Skin of body (tissue), 2 donors: ENCODE data around the gene PISD. TPM values are rescaled to one million over a fixed set of nuclear protein-coding genes. Genes with fewer than 3 reads are reported as not detected.
"Not testable (repeated sequence)": the region's sequence is repeated elsewhere in the genome, so short reads cannot be mapped to it uniquely, and the experiment has no call there.

Experiments
- DNase-seq: peaks from one replicate; lab custom pipeline; 2025; lab: John Stamatoyannopoulos, UW
- total RNA-seq: library from RNA; depleted of rRNA; stranded (reverse); fragments of >200 nt; gene quantifications from one replicate; pipeline ENCODE4 v1.2.3, GENCODE V29; 2014

Gene PISD
- total RNA-seq, 1 donor from 2014 or later: 15.6 TPM

DNA sequence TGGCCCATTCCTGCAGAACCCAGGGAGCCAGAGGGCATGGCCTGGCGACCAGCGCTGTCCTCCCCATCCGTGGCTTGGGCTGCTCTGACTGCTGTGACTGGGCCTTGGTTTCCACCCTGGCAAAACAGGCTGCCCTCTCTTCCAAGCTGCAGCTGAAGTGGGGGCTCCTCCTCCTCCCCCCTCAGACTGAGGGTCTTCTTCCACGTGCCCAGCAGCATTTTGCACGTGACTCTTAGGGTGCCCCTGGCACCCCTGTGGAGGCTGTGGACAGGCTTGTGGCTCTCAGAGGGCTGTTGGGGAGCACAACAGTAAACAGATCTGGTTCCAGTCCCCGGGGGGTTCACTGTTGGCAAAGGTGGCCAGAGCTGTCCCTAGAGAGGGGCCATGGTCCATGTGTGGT is 51.4 kb downstream of the PISD start:
- DNase-seq: no peak

DNA sequence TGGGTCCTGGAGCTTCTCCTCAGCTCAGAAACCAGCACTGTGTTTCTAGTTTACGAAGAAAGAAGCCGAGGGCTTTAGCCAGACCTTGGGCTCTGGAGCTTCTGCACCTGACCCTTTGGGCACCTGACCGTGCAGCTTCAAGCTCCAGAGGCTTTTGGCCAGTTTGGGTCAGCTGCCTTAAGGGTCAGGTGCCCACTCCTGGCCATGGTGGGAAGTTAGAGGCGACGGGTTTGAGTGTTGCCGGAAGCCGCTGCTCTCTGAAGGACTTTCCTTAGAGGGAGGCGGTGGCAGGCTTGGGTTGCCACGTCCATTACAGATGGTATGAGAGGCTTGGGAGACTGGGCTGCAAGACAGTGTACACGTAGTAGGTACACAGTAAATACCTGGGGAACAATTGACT is 52.3 kb downstream of the PISD start:
- no peak for DNase-seq

DNA sequence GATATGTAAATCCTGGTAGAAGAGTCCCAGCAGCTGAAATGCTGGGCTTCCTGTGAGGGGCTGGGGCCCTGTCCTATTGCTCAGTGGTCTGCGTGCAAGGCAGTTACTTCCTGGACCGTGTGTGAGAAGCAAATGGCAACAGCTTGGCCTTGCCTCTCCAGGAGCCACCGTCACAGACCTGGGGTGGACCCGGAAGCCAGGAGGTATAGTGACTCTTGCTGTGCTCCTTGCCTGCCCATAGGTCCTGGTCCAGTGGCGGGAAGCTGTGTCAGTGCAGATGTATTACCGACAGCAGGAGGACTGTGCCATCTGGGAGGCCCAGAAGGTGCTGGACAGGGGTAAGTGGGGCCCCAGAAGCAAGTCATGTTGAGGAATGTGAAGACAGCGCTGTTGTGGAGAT is 54.3 kb downstream of the PISD start:
- no peak for DNase-seq

DNA sequence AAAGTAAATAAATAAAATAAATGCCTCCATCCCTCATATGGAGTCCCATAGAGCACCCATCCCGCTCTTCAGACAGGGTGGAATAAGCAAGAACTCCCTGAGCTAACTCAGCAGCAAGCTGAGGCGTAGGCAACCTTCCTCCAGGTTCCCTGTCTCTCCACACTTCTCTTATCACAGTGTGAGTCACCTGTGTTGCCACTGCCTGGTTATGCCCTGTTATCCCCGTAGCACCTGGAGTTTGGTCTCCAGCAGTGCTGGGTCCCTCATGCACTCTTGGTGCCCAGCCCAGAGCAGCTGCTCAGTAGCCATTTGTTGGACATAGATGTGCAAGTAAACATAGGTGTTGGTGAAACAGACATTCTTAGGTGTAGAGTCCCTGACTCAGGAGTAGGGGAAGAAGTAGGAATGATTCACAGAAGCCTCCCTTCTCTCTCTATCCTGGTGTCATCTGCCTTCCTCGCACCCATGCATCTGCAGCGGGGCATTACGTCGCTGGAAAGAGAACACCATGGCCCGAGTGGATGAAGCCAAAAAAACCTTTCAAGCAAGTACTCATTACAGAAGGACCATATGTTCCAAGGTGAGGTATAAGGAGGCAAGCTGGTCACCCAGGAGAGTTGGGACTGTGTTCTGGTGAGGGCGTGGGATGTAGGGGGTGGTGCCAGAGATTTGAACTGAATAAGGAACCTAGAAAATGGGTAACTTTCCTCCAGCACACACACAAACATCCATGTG is 56.0 kb downstream of the PISD start:
- DNase-seq: no peak

DNA sequence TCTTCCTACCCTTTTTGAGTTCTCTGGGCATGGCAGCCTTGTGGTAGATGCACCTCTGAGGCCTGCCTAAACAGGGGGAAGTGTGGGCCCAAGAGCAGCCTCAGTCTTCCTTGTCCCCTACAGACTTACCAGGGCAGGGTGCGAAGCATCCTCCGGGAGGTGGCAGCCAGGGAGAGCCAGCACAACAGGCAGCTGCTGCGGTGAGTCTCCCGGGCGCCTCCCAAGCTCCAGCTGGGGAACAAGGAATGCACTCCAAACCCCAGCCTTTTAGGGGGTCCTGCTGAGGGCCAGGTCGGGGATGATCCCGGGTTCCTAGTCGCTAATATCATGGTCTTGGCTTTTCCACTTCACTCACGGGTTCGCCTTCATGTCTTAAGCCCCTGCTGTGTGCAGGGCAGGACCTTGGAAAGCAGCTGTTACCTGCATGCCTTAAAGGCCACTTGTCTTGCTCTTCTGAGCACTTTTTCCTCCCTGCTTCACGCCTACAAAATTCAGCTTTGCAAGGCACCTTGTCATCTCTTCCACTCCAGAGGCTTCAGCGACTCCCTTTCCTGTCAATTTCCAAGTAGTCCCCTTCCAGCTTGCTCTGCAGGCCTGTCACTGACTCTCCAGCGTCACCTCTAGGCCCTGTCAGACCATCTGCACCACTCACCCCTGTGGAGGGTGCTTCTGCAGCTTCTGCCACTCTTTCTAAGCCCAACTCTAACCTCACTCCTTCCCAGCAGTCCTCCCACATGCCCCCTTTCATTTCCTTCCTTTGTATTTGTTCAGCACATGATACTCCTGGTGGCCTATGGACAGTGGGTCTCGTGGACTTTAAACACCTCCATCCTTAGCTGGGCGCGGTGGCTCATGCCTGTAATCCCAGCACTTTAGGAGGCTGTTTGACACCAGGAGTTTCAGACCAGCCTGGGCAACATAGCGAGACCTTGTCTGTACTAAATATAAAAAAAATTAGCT is 57.0 kb downstream of the PISD start:
- no peak for DNase-seq

DNA sequence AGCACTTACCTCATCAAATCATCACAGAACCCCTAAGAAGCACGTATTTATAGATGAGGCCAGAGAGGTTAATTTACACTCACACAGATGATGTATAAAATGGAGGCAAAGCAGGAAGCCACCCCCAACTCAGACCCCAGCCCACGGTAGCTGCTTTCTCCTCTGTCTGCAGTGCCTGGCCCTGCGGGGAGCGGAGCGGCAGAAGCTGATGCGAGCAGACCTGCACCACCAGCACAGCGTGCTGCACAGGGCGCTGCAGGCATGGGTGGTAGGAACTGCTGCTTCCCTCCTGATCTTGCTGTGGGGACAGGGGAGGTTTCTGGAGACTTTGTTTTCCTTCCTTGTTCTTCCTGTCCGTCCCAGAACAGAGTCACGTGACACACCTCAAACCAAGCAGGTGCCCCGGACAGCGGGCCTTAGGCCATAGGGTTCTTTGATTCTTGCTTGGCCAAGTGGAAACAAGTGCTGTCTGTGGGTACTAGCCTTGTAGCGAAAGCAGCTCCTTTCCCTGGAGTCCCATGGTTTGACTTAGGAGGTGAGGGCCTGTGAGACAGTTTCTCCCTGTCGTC is 57.8 kb downstream of the PISD start:
- no peak for DNase-seq

DNA sequence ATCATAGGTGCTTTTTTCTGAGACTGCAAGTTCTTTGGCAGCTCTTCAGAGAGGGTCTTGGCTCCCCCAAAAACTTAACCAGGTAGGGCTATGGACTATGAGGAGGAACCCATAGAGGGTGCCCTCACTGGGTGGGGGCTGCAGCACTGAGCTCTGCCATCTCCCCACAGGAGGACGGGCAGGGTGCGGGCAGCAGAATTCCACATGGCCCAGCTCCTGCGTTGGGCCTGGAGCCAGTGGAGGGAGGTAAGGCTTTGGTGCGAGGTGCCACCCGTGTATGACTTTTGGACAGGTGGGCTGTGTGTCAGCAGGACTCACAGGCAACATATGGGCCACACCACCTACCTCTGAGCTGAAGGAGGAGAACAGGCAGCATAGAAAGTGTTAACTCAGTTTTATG is 58.4 kb downstream of the PISD start:
- no peak for DNase-seq

DNA sequence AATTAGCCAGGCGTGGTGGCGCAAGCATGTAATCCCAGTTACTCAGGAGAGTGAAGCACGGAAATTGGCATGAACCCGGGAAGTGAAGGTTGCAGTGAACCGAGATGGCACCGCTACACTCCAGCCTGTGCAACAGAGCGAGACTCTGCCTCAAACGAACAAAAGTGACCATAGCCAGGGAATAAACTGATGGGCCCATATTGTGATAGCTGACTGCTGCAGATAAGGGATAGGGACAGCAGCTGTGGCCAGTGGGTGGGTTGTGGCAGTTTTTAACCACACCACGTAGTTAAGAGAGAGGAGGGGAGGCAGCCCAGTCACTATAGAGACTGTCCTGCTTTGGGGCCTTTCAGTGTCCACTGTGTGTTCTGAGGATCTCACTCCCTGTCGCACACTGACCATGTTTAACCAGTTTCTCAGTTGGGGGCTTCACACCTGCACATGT is 58.9 kb downstream of the PISD start:
- DNase-seq: no peak

DNA sequence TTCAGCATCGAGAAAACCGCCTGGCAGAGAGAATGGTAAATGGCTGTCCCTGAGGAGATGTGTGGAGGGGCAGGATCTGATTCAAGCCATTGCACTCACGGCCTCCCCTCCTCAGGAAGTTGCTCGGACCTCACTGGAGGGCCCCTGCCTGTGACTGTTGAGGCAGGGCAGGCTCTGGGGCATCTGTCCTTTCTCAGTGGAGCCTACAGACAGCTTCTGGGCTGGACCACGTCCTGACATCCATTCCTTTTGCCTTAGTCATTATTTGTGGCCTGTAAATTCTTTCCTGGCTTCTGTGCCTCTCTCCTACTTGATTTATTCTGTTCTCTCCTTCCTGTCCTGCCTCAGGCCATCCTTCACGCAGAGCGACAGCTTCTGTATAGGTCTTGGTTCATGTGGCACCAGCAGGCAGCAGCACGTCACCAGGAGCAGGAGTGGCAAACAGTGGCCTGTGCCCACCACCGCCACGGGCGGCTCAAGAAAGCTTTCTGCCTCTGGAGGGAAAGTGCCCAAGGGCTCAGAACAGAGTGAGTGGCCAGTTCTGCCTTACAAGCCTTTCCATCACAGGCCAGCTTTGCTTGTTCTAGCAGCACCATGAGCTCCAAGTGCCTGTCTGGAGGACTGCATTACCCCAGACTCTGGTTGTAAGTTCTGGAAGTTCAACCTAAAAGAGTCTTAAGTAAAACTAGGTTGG is 59.6 kb downstream of the PISD start:
- DNase-seq: no peak

DNA sequence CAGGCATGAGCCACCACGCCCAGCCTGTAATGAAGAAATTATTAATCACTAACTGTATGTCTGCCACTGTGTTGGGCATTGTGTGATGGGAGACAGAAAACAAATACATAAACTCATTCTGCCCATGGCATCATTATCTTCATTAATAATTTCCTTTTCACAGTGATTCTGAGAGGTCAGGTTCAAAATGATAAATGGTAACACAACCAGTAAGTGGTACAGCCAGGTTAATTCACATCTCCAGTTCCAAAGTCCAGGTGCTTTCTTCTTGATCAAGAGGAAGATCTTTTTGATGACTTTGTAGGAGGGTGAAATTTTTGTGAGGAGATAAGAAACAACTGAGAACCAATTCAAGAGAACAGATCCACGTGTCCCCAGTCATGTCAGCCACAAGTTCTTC is 66.7 kb downstream of the PISD start:
- no peak for DNase-seq

DNA sequence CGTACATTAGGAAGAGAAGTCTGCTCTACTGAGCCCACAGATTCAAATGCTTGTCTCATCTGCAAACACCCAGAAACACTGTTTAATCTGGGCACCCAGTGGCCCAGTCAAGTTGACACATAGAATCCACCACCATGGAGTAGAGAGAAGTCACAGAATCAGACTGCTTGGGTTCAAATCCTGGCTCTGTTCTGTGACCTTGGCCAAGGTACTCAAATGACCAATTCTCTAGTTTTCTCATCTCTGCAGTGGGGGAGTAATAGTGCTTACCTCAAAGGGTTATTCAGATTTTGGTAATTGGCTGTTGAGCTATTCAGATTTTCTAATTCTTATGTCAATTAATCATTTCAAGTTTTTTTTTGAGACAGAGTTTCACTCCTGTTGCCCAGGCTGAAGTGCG is 71.9 kb downstream of the PISD start:
- not testable (repeated sequence) for DNase-seq

DNA sequence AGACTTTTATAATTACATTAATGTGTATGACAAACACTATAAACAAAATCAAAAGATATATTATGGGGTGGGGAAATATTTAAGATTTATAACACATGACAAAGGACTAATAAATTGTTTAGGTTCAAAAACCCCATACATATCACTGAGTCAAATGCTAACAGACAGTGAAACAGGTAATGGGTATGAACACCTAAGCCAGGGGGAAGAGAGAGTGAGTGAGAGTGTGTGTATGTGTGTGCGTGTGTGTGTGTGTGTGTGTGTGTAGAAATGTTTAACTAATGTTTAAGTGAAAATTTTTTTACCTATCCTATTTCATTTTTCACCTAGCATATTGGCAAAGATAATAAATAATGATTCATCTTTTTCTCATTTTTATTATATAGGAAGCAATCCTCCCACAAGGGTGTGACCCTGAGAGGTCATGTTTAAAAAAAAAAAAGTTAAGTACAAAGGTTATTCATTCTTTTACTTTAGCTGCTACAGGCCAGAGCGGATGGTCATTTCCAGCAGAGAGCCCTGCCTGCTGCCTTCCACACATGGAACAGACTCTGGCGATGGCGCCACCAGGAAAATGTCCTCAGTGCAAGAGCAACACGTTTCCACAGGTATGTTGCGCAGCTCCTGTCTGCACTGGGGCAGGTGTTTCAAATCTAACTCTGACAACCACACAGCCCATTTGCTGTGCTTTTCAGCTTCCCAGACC is 72.9 kb downstream of the PISD start:
- no peak for DNase-seq

DNA sequence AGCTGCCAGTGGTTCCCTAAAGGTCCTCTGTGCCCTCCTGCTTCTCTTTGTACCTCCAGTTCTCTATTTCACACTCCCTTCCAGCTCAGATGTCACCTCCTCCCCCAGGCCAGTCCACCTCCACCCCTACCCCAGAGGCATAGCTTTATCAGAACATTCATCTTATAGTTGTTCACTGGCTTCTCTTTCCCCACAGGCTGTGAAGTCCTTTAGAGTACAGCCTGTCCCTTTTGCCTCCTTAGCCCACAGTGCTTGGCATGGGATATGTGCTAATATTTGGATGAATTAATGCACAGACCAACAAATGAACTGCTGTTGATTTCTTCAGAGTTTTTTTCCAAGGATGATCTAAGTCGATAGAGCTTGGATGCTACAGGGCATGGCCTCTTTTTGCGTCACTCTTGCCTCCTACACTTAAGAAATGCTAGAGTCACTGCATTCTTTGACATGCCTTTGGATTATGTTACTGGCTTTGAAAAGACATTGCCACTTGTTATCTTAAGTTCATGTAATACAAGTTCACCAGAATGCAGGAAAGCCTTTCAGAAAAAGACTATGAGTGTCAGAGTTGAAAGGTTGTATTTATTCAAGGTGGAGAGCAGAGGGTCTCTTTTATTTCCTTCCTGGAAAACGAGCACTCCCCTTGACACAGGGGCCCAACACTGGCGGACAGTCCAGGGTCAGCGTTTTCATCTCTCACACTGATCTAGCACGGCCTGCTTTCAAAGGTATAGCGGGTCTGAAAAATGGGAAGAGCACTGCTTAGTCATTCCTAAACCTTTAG is 75.7 kb downstream of the PISD start:
- no peak for DNase-seq

DNA sequence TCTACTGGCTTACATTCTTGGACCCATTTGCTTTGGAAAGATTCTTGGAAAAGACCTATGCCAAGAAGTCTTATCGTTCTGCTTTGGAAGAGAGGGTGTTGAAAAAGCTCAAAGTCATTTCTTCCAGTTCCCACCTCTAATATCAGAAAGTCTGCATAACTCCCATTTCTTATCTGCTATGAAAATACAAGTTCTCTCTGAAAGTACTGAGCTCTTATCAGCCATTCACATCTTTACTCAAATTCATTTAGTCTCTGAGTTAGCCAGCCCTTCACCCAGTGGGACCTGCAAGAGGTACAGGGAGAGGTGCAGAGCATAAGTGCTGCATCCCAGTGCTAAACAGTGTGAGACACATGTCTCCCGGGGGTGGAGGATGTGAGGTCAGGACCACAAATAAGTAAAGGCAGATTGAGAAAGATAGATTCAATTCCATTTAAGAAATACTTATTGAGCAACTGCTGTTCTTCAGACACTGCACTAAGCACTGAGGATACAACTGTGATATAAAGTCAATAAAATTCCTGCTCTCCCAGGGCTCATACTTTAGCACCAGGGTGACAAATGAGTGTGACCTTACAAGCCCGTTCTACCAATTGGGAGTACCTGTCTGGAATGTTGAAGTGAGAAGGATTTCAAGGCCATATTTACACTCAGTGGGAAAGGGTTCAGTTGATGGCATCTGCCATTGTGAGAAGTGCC is 76.7 kb downstream of the PISD start:
- no peak for DNase-seq

DNA sequence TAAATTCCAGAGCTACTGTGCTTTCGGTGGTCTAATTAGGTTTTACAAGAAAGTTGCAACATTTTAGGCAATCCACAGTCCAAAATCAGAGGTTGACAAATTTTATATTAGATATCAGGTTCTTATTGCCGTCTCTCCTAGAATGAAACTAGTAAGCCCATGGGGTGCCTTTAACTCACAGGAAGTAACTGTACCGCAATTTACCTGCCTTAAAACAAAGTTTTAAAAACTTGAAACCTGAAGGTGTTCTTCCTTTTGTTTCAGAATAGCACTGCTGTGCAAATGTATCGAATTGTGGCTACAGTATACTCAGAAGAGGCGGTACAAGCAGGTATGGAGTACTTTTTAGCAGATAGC is 77.2 kb downstream of the PISD start:
- no peak for DNase-seq

DNA sequence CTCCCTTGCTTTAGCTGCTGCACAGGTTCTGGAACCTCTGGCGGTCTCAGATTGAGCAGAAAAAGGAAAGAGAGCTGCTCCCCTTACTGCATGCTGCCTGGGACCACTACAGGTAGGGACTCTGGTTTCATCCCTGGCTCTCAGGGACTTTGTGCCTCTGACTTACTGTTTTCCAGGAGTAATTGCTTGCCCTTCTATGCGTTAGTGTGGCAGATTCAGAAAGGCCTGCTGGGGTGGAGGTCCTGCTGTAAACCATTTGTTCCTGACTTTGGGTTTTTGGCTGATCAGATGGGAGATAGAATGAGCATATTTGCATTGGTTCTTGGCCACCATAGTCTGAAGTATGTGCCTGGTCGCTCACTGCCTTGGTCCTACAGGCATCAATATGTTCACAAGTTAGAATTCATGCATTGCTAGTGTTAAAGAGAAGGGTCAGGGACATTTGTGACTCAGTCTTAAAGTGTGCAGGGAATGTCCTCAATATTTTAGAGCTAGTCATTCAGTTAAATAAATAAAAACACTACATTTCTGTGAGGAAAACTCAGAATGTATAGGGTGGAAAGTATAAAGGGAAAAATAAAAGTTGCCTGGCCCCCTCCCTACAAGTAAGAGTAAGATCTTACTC is 78.0 kb downstream of the PISD start:
- no peak for DNase-seq

DNA sequence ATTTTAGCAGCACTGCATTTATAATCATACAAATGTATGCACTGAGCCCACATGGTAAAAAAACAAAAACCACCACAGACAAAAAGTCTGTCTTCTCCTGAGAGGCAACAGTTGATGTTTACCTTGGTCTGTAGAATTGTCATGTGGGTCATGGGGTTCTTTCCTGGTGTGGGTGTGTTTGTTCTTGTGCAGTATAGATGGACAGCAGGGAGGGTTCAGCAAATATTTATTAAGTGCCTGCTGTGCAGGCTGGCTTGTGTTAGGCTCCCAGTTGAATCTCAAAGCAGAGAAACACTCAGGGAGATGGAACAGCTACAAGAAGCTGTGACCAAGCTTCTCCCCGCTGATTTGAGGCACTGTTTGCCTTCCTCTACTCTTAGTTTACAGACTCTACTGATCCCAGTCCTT is 82.2 kb downstream of the PISD start:
- no peak for DNase-seq

DNA sequence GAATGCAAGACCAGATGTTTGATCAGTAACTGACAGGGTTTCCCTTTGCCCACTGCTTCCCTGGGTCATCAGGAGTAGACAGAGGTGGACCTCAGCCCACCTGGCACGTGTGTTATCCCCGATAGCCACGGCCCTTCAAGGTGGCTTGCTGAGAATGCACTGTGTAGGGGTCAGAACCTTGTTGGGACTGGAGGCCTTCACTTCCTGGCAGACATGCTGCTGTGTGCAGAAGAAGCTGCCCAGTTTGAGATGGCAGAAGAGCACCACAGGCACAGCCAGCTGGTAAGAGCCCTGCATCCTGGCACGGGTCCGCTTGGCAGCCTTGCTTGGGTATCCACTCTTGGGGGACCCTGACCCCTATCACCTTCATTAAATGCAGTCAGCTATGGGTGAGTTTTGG is 83.8 kb downstream of the PISD start:
- no peak for DNase-seq

DNA sequence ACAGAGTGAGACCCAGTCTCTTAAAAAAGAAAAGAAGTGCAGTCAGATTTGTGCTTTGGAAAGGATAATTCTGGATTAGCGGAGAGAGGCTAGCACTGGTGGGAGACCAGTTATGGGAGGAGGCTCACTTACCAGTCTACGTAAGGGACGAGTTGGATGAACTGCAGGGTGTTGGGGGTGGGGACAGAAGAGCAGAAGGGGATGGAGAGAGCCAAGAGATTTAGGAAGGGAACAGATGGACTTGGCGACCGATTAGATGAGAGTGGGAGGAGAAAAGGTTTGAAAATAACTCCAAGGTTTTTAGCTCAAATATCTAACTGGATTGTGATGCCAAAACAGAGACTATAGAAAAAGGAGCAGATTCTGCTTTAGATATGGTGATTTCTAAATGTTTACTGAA is 84.3 kb downstream of the PISD start:
- DNase-seq: no peak
